Ishikawa (cell line): ENCODE measurements around the gene PLA2G5.

Experiments used
- CEBPB ChIP-seq: IDR thresholded peaks from 2 replicates; pipeline ENCODE4 v1.6.1; 2012
- CREB1 ChIP-seq: IDR thresholded peaks from 2 replicates; pipeline ENCODE4 v1.6.1; 2012; ENCODE audit warnings: low read depth
- EGR1 ChIP-seq: IDR thresholded peaks from 2 replicates; pipeline ENCODE4 v1.6.1; 2012
- EP300 ChIP-seq: IDR thresholded peaks from 2 replicates; pipeline ENCODE4 v1.6.1; 2012; ENCODE audit warnings: borderline replicate concordance
- FOXM1 ChIP-seq: IDR thresholded peaks from 2 replicates; pipeline ENCODE4 v1.6.1; 2012; ENCODE audit warnings: low read depth, borderline replicate concordance
- RAD21 ChIP-seq: IDR thresholded peaks from 2 replicates; pipeline ENCODE4 v1.6.1; 2012; ENCODE audit warnings: low read depth
- TAF1 ChIP-seq: IDR thresholded peaks from 2 replicates; pipeline ENCODE4 v1.6.1; 2012; ENCODE audit warnings: low read depth, mild to moderate bottlenecking
- TCF12 ChIP-seq: IDR thresholded peaks from 2 replicates; pipeline ENCODE4 v1.6.1; 2012; ENCODE audit warnings: low read depth
- TEAD4 ChIP-seq: IDR thresholded peaks from 2 replicates; pipeline ENCODE4 v1.6.1; 2012
- YY1 ChIP-seq: IDR thresholded peaks from 2 replicates; pipeline ENCODE4 v1.6.1; 2012; ENCODE audit warnings: low read depth
- ZBTB7A ChIP-seq: IDR thresholded peaks from 2 replicates; pipeline ENCODE4 v1.6.1; 2012; ENCODE audit warnings: low read depth
- TF ChIP-seq, protein P1 (sequence below): IDR thresholded peaks from 2 replicates; pipeline ENCODE4 v1.6.1; 2012; ENCODE audit warnings: low read depth, mild to moderate bottlenecking
- TF ChIP-seq, protein P2 (sequence below): IDR thresholded peaks from 2 replicates; pipeline ENCODE4 v1.6.1; 2012
- TF ChIP-seq, protein P3 (sequence below): IDR thresholded peaks from 2 replicates; pipeline ENCODE4 v1.6.1; 2012

- TF ChIP-seq TCF12 (no peak), RAD21 (no peak), EP300 (no peak), YY1 (no peak), CREB1 (no peak), TEAD4 (no peak), TAF1 (no peak), FOXM1 (no peak), CEBPB (no peak), EGR1 (no peak), ZBTB7A (no peak)
- TF ChIP-seq, protein P1, sequence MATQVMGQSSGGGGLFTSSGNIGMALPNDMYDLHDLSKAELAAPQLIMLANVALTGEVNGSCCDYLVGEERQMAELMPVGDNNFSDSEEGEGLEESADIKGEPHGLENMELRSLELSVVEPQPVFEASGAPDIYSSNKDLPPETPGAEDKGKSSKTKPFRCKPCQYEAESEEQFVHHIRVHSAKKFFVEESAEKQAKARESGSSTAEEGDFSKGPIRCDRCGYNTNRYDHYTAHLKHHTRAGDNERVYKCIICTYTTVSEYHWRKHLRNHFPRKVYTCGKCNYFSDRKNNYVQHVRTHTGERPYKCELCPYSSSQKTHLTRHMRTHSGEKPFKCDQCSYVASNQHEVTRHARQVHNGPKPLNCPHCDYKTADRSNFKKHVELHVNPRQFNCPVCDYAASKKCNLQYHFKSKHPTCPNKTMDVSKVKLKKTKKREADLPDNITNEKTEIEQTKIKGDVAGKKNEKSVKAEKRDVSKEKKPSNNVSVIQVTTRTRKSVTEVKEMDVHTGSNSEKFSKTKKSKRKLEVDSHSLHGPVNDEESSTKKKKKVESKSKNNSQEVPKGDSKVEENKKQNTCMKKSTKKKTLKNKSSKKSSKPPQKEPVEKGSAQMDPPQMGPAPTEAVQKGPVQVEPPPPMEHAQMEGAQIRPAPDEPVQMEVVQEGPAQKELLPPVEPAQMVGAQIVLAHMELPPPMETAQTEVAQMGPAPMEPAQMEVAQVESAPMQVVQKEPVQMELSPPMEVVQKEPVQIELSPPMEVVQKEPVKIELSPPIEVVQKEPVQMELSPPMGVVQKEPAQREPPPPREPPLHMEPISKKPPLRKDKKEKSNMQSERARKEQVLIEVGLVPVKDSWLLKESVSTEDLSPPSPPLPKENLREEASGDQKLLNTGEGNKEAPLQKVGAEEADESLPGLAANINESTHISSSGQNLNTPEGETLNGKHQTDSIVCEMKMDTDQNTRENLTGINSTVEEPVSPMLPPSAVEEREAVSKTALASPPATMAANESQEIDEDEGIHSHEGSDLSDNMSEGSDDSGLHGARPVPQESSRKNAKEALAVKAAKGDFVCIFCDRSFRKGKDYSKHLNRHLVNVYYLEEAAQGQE: no peak
- TF ChIP-seq, protein P2, sequence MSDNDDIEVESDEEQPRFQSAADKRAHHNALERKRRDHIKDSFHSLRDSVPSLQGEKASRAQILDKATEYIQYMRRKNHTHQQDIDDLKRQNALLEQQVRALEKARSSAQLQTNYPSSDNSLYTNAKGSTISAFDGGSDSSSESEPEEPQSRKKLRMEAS: no peak
- TF ChIP-seq, protein P3, sequence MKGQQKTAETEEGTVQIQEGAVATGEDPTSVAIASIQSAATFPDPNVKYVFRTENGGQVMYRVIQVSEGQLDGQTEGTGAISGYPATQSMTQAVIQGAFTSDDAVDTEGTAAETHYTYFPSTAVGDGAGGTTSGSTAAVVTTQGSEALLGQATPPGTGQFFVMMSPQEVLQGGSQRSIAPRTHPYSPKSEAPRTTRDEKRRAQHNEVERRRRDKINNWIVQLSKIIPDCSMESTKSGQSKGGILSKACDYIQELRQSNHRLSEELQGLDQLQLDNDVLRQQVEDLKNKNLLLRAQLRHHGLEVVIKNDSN: no peak
Observed at GRCh38 chr1:20068722-20069121, 1.3 kb upstream of the PLA2G5 start.
